HG03442 (cell line): Measurements from ENCODE around the gene PRDM16.

Experiments used
- ATAC-seq: cut with Tn5 transposase; IDR thresholded peaks from one replicate; pipeline ENCODE4 v1.9.1; 2021; ENCODE audit warnings: mild to moderate bottlenecking, moderate library complexity; ENCODE audit not compliant: unreplicated experiment

PRDM16 gene

DNA sequence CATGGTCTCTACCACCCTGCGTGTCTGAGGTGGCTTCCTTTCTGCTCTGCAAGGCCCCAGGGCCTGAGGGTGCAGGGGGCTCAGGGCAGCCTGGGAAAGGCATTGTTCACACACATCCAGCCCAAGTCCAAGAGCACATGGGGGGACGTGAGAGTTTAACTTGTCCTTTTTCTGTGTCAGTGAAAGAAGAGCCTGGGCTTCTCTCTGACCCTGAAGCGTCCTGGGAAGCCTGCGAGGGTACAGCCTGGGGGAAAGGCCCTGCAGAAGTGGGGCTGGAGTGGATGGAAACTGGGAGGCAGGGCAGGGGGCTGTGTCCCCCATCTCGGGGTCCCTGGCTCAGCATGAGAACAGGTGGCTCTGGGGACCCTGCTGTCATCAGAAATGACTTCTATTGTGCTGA, 181.6 kb downstream of the PRDM16 start:
- ATAC-seq: no peak

- ATAC-seq: no peak
Measured at GRCh38 chr1:3251099-3251806, 182.2 kb downstream of the PRDM16 start.

DNA sequence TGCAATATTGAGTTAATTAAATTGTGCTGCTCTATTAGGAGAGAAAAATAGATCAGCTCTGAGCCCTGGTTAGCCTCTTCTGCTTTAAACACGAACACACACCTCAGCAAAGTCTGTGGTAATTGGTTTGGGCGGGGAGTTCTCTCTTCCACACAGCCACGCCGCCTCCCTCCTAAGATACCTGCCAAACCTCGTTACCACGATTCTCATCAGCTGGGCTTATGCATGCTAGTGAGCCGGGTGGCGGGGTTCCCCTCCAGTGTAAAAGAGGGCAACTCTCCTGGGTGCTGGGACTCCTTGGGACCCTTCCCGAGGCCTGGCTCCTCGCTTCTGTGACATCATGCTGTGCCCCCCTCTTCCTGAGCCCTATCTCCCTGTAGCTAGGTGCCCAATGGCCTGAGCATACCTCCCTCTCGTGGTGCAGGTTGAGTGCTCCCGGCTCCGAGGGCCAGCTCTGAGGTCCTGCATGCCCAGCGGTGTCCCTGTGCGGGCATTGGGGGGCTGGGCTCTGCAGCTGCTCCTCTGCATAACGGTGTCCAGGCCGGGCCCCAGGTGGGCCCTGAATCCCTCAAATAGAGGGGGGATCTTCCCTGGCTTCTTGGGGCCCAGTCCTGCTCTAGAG, 182.9 kb downstream of the PRDM16 start:
- no peak for ATAC-seq

- ATAC-seq: no peak
Measured at GRCh38 chr1:3255680-3256079, 186.7 kb downstream of the PRDM16 start.

GRCh38 chr1:3257788-3258187, 188.8 kb downstream of the PRDM16 start:
- ATAC-seq: no peak

- ATAC-seq: no peak
Measured at GRCh38 chr1:3258386-3259003, 189.5 kb downstream of the PRDM16 start.

DNA sequence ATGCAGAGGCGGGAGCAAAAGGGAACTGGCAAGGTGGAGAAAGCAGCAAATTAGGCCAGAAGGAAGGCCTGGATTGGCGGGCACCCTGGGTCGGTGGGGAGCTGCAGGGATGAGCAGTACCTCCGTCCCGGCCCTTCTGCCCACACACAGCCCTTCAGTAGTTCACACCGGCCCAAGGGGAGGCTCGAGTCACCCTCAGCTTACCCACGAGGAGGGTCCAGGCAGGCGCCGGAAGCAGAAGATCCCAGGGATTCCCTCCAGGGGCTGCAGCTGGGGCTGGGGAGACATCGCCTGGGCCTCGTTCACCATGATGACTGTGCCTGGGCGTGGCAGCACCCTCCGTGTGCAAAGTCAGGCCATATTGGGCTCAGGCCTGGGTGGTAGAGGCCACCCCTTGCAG, 190.0 kb downstream of the PRDM16 start:
- no peak for ATAC-seq

DNA sequence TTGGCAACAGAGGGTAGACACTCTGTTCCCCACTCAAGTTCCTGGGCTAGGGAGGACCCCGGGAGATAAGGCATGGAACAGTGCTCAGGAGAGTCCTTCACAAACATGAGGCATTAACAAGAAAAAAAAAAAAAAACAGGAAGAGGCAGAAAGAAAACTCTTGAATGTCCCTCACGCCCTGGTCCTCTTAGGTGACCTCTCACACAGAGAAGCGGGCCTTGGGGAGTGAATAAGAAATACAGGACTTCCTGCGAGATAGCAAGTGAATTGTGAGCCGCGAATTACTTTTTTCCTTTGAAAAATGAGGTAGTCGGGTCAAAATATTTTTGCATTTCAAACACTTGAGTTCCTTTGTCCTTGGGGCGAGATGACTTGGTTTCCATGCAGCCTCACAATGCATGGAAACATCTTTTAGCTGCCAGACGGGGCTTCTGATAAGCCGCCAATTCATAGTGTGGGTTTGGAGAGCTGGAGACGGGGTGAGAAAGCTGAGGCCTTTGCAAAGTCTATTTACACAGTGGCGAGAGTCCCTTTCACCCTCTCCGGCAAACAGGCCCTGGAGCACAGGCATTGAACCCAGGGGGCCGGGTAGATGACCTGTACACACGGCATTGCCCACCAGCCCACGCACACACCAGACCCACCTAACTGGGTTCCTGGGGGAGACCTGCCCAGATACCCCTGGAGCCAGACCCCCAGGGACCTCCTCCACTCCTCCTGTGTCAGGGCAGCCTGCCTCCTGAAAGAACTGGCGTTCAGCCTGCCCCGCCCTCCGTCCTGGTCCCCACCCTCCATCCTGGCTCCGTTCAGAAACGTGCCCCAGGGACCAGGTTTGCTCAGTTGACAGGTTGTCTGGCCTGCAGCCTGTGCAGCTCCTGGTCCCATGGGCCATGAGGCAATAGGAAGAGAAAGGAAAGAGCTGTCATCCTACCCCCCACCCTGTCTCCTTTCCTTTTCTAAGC, 192.3 kb downstream of the PRDM16 start:
- no peak for ATAC-seq

DNA sequence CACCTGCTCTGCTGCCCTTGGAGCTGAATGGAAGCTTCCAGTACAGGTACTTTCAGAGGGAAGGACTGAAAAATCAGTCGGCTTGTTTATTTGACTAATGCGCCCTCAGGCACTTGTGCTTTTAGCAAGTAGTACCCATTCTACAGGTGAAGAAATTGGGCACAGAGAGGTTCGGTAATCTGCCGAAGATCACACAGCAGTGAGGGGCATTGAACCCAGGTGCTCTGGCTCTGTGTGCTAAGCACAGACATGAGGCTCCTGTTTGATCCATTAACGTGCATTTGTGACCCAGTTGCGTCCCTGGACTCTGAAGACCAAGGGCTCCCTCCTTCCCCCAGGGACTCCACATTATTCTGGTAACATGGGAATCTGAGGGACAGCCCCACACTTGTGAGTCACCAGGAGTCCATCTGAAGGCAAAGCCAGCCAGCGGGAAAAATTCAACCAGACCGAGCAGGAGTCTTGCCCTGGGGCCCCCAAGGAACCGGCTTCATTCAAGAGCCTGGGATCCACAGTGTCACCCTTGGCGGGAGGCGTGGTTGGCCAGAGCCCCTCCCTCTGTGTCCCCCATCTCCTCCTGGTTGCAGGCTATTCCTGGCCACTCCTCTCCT, 193.1 kb downstream of the PRDM16 start:
- ATAC-seq: no peak

DNA sequence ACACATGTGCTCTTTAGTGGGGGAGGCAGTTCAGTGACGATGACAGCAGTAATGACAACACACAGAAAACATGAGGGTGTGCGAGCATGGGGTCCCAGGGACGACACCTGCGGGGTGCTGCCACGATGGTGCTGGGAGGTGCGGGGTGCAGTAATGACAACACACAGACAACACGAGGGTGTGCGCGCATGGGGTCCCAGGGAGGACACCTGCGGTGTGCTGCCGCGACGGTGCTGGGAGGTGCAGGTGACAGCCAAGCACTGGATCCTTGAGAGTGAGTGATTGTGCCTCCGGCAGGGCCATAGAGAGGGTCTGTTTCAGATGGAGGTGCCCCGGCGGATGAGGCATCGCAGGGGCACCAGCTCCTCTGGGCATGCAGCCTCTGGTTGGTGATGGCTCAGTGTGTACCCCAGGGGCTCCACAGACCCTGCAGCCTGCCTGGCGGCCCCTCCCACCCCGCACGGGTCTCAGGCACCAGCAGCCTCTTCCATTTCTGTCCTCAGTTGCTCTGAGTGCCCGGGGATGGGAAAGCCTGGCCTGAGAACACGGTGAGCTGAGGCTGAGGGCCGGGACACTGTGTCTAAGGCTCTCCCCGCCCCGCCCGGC, 193.8 kb downstream of the PRDM16 start:
- no peak for ATAC-seq

GRCh38 chr1:3263790-3264189, 194.8 kb downstream of the PRDM16 start:
- no peak for ATAC-seq

DNA sequence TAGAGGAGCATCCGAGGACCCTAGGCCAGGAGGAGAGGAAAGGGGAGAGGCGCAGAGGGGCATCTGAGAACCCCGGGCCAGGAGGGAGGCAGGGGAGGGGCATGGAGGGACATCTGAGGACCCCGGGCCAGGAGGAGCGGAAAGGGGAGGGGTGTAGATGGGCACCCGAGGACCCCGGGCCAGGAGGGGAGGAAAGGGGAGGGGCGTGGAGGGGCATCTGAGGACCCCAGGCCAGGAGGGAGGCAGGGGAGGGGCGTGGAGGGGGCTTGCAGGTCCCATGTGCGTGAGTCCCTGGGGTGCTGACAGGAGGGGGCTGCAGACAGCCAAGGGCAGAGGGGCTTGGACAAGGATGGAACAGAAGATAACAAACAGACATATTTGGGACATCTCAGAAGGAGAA, 195.5 kb downstream of the PRDM16 start:
- ATAC-seq: no peak

DNA sequence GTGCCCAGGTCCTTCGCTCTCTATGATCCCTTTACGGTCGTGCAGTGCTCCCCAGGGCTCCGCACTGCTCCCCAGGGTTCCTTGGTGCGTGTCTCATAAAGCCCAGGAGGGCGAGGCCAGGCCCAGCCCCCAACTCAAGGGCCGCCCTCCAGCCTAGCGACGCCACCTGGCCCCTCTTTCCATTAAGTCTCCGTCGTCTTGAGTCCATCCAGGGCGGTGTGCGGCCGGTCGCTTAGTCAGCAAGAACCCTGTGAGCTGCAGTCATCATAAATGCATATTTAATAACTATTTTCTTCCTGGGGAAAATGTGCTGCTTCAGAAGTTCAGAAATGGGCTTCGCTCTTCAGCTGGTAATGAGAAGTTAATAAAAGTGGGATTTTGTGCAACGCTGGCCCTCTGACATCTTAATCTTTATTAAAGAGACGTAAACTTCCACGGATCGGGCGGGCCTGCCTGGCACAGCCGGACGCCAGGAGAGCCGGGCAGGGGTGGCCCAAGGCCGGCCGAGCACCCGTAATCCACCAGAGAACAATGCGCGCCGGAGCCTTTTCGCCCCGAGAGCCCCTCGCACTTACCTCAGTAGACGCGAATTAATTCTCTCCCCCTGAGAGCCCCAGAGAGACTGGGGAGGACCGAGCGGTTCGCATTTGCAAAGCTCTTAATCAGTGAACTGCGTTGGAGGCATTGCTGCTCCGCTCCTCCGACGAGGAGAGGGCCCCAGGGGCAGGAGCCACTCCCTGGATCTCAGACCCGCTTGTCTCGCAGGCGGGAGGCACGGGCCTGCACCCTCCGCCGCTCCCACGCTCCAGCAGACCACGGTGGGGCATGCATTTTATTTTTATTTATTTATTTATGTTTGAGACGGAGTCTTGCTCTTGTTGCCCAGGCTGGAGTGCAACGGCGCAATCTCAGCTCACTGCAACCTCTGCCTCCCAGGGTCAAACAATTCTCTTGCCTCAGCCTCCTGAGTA, 197.1 kb downstream of the PRDM16 start:
- ATAC-seq: no peak

- ATAC-seq: no peak
Measured at GRCh38 chr1:3266870-3267549, 198.0 kb downstream of the PRDM16 start.

DNA sequence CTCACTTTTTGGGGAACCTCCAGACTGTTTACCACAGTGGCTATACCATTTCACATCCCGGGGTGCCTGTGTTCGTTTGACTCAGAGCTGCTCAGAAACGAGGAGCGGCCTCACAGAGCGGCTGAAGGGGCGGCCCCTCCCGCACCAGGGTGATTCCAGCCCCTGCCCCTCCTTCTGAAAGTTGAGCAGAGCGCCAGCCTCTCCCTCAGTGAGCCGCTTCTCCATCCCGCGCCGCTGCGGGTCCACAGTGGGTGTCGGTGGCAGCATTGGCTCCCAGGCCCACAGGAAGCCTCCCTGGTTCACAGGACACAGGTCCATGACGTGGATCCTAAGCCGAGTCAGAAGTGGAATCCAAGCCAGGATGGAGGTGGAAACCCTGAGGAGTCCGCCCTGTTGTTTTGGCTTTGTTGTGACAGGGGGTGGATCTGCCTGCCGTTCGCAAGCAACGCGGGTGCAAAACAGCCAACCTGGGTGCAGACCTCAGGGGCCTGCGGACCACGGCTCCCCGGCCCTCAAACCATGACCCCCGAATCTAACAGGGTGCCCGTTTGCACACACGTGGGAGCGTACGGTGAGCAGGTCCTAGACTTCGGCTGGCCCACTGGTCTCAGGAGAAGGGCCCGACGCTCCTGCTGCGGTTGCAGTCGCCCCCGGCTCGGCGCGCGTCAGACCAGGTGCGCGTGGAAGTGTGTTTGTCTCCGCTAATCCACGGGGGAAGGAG, 198.7 kb downstream of the PRDM16 start:
- ATAC-seq: no peak

- ATAC-seq: no peak
Measured at GRCh38 chr1:3268281-3268680, 199.3 kb downstream of the PRDM16 start.

DNA sequence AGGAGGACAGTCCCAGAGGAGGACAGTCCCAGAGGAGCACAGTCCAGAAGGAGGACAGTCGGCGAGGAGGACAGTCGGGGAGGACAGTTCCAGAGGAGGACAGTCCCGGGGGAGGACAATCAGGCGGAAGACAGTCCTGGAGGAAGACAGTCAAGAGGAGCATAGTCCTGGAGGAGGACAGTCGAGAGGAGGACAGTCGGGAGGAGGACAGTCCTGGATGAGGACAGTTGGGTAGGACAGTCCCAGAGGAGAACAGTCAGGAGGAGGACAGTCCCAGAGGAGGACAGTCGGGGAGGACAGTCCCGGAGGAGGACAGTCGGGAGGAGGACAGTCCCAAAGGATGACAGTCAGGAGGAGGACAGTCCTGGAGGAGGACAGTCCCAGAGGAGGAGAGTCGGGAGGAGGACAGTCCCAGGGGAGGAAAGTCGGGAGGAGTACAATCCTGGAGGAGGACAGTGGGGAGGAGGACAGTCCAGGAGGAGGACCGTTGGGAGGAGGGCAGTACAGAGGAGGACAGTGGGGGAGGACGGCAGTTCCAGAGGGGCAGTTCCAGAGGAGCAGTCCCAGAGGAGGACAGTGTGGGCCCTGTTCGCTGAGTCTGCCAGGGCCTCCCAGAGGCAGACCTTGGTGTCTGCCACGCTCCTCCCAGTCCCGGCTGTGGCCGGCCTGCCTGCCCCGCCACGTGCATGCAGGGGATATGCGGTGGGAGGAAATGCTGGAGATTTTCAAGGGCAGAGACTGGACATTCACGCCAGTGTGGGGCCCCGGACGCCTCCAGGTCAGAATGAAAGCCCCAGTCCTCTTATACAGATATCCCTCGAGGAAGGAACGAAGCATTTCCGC, 201.6 kb downstream of the PRDM16 start:
- ATAC-seq: no peak
